ENCODE results near the gene SCN9A. TPM values are rescaled to one million over a fixed set of nuclear protein-coding genes. Genes with fewer than 3 reads are reported as not detected.

SCN9A gene
- polyA plus RNA-seq, 3 donors: 1.5 to 2.1 (median 1.7) TPM

Other genes starting within 250 kb of the SCN9A start
- gene SCN1A, start 247.9 kb downstream of the SCN9A start, polyA plus RNA-seq (ENCODE audit: insufficient read length in 3 of 3): under 1 TPM; 0.18 to 0.28 (median 0.22) TPM
- 10 to 100 TPM; 11.5 to 13.9 (median 12.7) TPM for gene SCN7A, start 118.3 kb upstream of the SCN9A start, polyA plus RNA-seq (ENCODE audit: insufficient read length in 3 of 3)

Measured in right renal cortex interstitium (tissue), 3 donors.